H9 (cell line): ENCODE results near the gene CCDC7. TPM values are rescaled to one million over a fixed set of nuclear protein-coding genes. Genes with fewer than 3 reads are reported as not detected.
A peak's percentile ranks its signal among the peaks of the same experiment; 100 is the strongest.

Source experiments
- DNase-seq: peaks from one replicate; pipeline ENCODE4 v3.0.0-alpha.2; 2017
- H2AFZ ChIP-seq: one replicate; pipeline ENCODE4 v1.6.1; 2013; ENCODE audit warnings: mild to moderate bottlenecking, low read length, control low read depth, moderate library complexity
- H2AK5ac ChIP-seq: 2 replicates; pipeline ENCODE4 v1.6.1; 2013; ENCODE audit warnings: low read length, control low read depth, mixed read lengths; ENCODE audit not compliant: insufficient read length
- H2BK120ac ChIP-seq: one replicate; pipeline ENCODE4 v1.6.1; 2013; ENCODE audit warnings: low read depth, mild to moderate bottlenecking, low read length, control low read depth, inconsistent platforms; ENCODE audit not compliant: poor library complexity, severe bottlenecking
- H2BK12ac ChIP-seq: 2 replicates; pipeline ENCODE4 v1.6.1; 2013; ENCODE audit warnings: low read length, control low read depth, mixed read lengths, low read depth; ENCODE audit not compliant: insufficient read length
- H2BK15ac ChIP-seq: 2 replicates; pipeline ENCODE4 v1.6.1; 2013; ENCODE audit warnings: low read depth, low read length, control low read depth
- H2BK20ac ChIP-seq: one replicate; pipeline ENCODE4 v1.6.1; 2013; ENCODE audit warnings: low read depth, mild to moderate bottlenecking, low read length, control low read depth, inconsistent platforms; ENCODE audit not compliant: poor library complexity, severe bottlenecking
- H2BK5ac ChIP-seq: 2 replicates; pipeline ENCODE4 v1.6.1; 2013; ENCODE audit warnings: low read length, control low read depth, mixed read lengths; ENCODE audit not compliant: insufficient read length
- H3K14ac ChIP-seq: 2 replicates; pipeline ENCODE4 v1.6.1; 2013; ENCODE audit warnings: low read length, control low read depth; ENCODE audit not compliant: insufficient read depth
- H3K18ac ChIP-seq: 2 replicates; pipeline ENCODE4 v1.6.1; 2013; ENCODE audit warnings: low read depth, mild to moderate bottlenecking, mixed read lengths, low read length, control low read depth; ENCODE audit not compliant: insufficient read length
- H3K23ac ChIP-seq: 2 replicates; pipeline ENCODE4 v1.6.1; 2013; ENCODE audit warnings: low read length, control low read depth, mixed read lengths, low read depth; ENCODE audit not compliant: insufficient read length
- H3K23me2 ChIP-seq: 2 replicates; pipeline ENCODE4 v1.6.1; 2013; ENCODE audit warnings: low read depth, mild to moderate bottlenecking, mixed read lengths, low read length, control low read depth; ENCODE audit not compliant: insufficient read length, poor library complexity, severe bottlenecking
- H3K27ac ChIP-seq: 2 replicates; pipeline ENCODE4 v1.5.1; 2013; ENCODE audit warnings: low read length, control low read depth, mixed read lengths, low read depth; ENCODE audit not compliant: insufficient read length
- H3K27me3 ChIP-seq: 2 replicates; pipeline ENCODE4 v1.6.1; 2013; ENCODE audit warnings: low read length, control low read depth, inconsistent platforms; ENCODE audit not compliant: insufficient read depth
- H3K4ac ChIP-seq: 2 replicates; pipeline ENCODE4 v1.6.1; 2013; ENCODE audit warnings: low read depth, mild to moderate bottlenecking, control low read depth, inconsistent platforms, low read length, moderate library complexity
- H3K4me1 ChIP-seq: 2 replicates; pipeline ENCODE4 v1.6.1; 2013; ENCODE audit warnings: low read length, control low read depth, inconsistent platforms; ENCODE audit not compliant: insufficient read depth
- H3K4me2 ChIP-seq: 2 replicates; pipeline ENCODE4 v1.6.1; 2013; ENCODE audit warnings: low read length, control low read depth, mixed read lengths; ENCODE audit not compliant: insufficient read length, insufficient read depth
- H3K56ac ChIP-seq: 2 replicates; pipeline ENCODE4 v1.6.1; 2013; ENCODE audit warnings: low read depth, mild to moderate bottlenecking, mixed read lengths, low read length, control low read depth; ENCODE audit not compliant: insufficient read length
- H3K79me1 ChIP-seq: 2 replicates; pipeline ENCODE4 v1.6.1; 2013; ENCODE audit warnings: low read depth, mild to moderate bottlenecking, moderate library complexity, low read length, control low read depth, inconsistent platforms; ENCODE audit not compliant: insufficient read depth, poor library complexity, severe bottlenecking
- H3K79me2 ChIP-seq: 2 replicates; pipeline ENCODE4 v1.6.1; 2013; ENCODE audit warnings: low read length, control low read depth, inconsistent platforms; ENCODE audit not compliant: insufficient read depth
- H3K9ac ChIP-seq: 2 replicates; pipeline ENCODE4 v1.6.1; 2013; ENCODE audit warnings: low read length, control low read depth, mixed read lengths; ENCODE audit not compliant: insufficient read length; ENCODE audit errors: extremely low read depth
- H3K9me3 ChIP-seq: one replicate; pipeline ENCODE4 v1.6.1; 2013; ENCODE audit warnings: low read depth, low read length, inconsistent platforms; ENCODE audit not compliant: control insufficient read depth
- H3T11ph ChIP-seq: one replicate; pipeline ENCODE4 v1.6.1; 2013; ENCODE audit warnings: mild to moderate bottlenecking, low read length, control low read depth, inconsistent platforms
- H4K20me1 ChIP-seq: one replicate; pipeline ENCODE4 v1.6.1; 2013; ENCODE audit not compliant: control insufficient read depth, insufficient read length, insufficient read depth
- H4K5ac ChIP-seq: 2 replicates; pipeline ENCODE4 v1.6.1; 2013; ENCODE audit warnings: low read depth, mild to moderate bottlenecking, mixed read lengths, low read length, control low read depth; ENCODE audit not compliant: insufficient read length
- H4K8ac ChIP-seq: replicated peaks from 2 replicates; pipeline ENCODE4 v1.6.1; 2013; ENCODE audit warnings: low read length, control low read depth, mixed read lengths, low read depth; ENCODE audit not compliant: insufficient read length
- H4K91ac ChIP-seq: 2 replicates; pipeline ENCODE4 v1.6.1; 2013; ENCODE audit warnings: low read depth, mild to moderate bottlenecking, moderate library complexity, mixed read lengths, low read length, control low read depth; ENCODE audit not compliant: insufficient read length
- H3K27ac Mint-ChIP-seq, 3 experiments: 2 replicates in 2 of 3; 3 replicates in 1 of 3; pipeline ENCODE4 v1.8.0; 2020 to 2021; ENCODE audit warnings: mixed read lengths in 3 of 3, mild to moderate bottlenecking in 1 of 3, moderate library complexity in 1 of 3
- H3K27me3 Mint-ChIP-seq: 2 replicates; pipeline ENCODE4 v1.8.0; 2021; ENCODE audit warnings: low read depth, mild to moderate bottlenecking, moderate library complexity, mixed read lengths
- H3K36me3 Mint-ChIP-seq, 3 experiments: 2 replicates in 2 of 3; 3 replicates in 1 of 3; pipeline ENCODE4 v1.8.0; 2020 to 2021; ENCODE audit warnings: low read depth in 3 of 3, mixed read lengths in 3 of 3; ENCODE audit not compliant: insufficient read depth in 1 of 3
- H3K4me1 Mint-ChIP-seq, 2 experiments: 2 replicates each; pipeline ENCODE4 v1.8.0; 2020; ENCODE audit warnings: mixed read lengths in 2 of 2
- H3K4me3 Mint-ChIP-seq, 2 experiments: 2 replicates in 1 of 2; 3 replicates in 1 of 2; pipeline ENCODE4 v1.8.0; 2020 to 2021; ENCODE audit warnings: mild to moderate bottlenecking in 2 of 2, mixed read lengths in 2 of 2, moderate library complexity in 1 of 2
- H3K9me3 Mint-ChIP-seq, 2 experiments: 2 replicates in 1 of 2; 3 replicates in 1 of 2; pipeline ENCODE4 v1.8.0; 2020; ENCODE audit warnings: mild to moderate bottlenecking in 2 of 2, mixed read lengths in 2 of 2, moderate library complexity in 1 of 2
- CTCF ChIP-seq: fragments of 200-600 bp; sonication (generic); conservative IDR thresholded peaks from 3 replicates; pipeline ENCODE4 v1.8.0; 2021; ENCODE audit warnings: antibody characterized with exemption, mild to moderate bottlenecking
- WGBS: extraction: QIAGEN DNeasy Blood & Tissue Kit; methylation state at CpG from one replicate; pipeline ENCODE4 v1.1.7; 2013; ENCODE audit warnings: missing lambda C conversion rate, low lambda C conversion rate, mixed read lengths; ENCODE audit not compliant: insufficient read length; ENCODE audit errors: extremely low coverage; 5-methylcytosine and 5-hydroxymethylcytosine counted together
- total RNA-seq: library from RNA; stranded (reverse); gene quantifications from 2 replicates; pipeline ENCODE4 v1.2.1, GENCODE V29; 2021

CCDC7 gene
- total RNA-seq, 1 experiment from 2014 or later: 1.6 TPM

GRCh38 chr10:32680803-32681557 is 235.0 kb downstream of the CCDC7 start:
- Histone ChIP-seq H2BK120ac (no peak overlapping the region), H3K56ac (no peak overlapping the region), H3K23me2 (no peaks in the 10 kb centered on the region), H2AK5ac (no peak overlapping the region), H3K79me2 (no peaks in the 10 kb centered on the region), H3K18ac (no peak overlapping the region), H4K20me1 (no peaks in the 10 kb centered on the region), H3K27ac (no peak overlapping the region), H3K27me3 (no peaks in the 10 kb centered on the region), H3K4me1 (no peaks in the 10 kb centered on the region; the same call in 1 of the 2 replicates), H3K4ac (no peak overlapping the region), H2BK12ac (no peak overlapping the region), H3K23ac (no peak overlapping the region), H4K5ac (no peak overlapping the region), H3K9ac (no peak overlapping the region), H4K91ac (no peak overlapping the region), H3K79me1 (no peaks in the 10 kb centered on the region), H3K14ac (no peak overlapping the region), H3T11ph (no peak overlapping the region), H2BK15ac (no peak overlapping the region), H3K4me2 (no peak overlapping the region), H3K9me3 (no peaks in the 10 kb centered on the region), H2BK20ac (no peak overlapping the region), H4K8ac (no peak overlapping the region), H2BK5ac (no peak overlapping the region), H2AFZ (no peak overlapping the region)
- DNase-seq: no peak
- no peak for TF ChIP-seq CTCF
- no CpG with 5 or more reads among the region's 4 CpGs for WGBS
- Mint-ChIP-seq H3K9me3 (peaks cover 13 to 22% of the 10 kb centered on the region in 2 experiments), H3K4me3 (no peak overlapping the region), H3K27ac (peak overlapping the region in 1 of 3 experiments; percentile 55; a peak in 2 of 7 replicates), H3K4me1 (peaks cover 10 to 14% of the 10 kb centered on the region in 2 experiments), H3K27me3 (peaks cover 2% of the 10 kb centered on the region; the same call in 1 of the 2 replicates), H3K36me3 (peaks cover 0 to 8% (median 3%) of the 10 kb centered on the region in 3 experiments; a peak in 4 of 7 replicates)
